IPS-18a (cell line): ENCODE results near the gene NLK.
"Not testable (repeated sequence)": the region's sequence is repeated elsewhere in the genome, so short reads cannot be mapped to it uniquely, and the experiment has no call there.

Source experiments
- H3K27ac ChIP-seq: one replicate; pipeline ENCODE4 v1.5.1; 2013; ENCODE audit warnings: low read length
- H3K27me3 ChIP-seq: one replicate; pipeline ENCODE4 v1.6.1; 2013; ENCODE audit warnings: mild to moderate bottlenecking, low read length; ENCODE audit not compliant: control insufficient read depth, insufficient read depth
- H3K36me3 ChIP-seq: one replicate; pipeline ENCODE4 v1.6.1; 2013; ENCODE audit warnings: low read depth, low read length; ENCODE audit not compliant: control insufficient read depth
- H3K4me1 ChIP-seq: one replicate; pipeline ENCODE4 v1.6.1; 2013; ENCODE audit warnings: low read depth, low read length; ENCODE audit not compliant: control insufficient read depth
- H3K4me3 ChIP-seq: one replicate; pipeline ENCODE4 v1.5.1; 2013; ENCODE audit warnings: low read length
- H3K9ac ChIP-seq: one replicate; pipeline ENCODE4 v1.6.1; 2013; ENCODE audit warnings: mild to moderate bottlenecking, low read length, moderate library complexity
- H3K9me3 ChIP-seq: one replicate; pipeline ENCODE4 v1.6.1; 2013; ENCODE audit warnings: low read depth, low read length; ENCODE audit not compliant: control insufficient read depth

The NLK gene

GRCh38 chr17:28204244-28204643 lies 161.8 kb downstream of the NLK start:
- no peaks in the 10 kb centered on the region for H3K36me3 ChIP-seq
- no peak overlapping the region for H3K27ac ChIP-seq
- no peaks in the 10 kb centered on the region for H3K4me1 ChIP-seq
- no peak overlapping the region for H3K4me3 ChIP-seq
- no peaks in the 10 kb centered on the region for H3K9me3 ChIP-seq
- H3K27me3 ChIP-seq: no peaks in the 10 kb centered on the region
- H3K9ac ChIP-seq: no peak overlapping the region

GRCh38 chr17:28204751-28205150 lies 162.3 kb downstream of the NLK start:
- Histone ChIP-seq H3K27me3 (no peaks in the 10 kb centered on the region), H3K4me1 (no peaks in the 10 kb centered on the region), H3K9ac (no peak overlapping the region)

GRCh38 chr17:28206292-28206691 lies 163.8 kb downstream of the NLK start:
- H3K36me3 ChIP-seq: no peaks in the 10 kb centered on the region
- no peak overlapping the region for H3K27ac ChIP-seq
- no peaks in the 10 kb centered on the region for H3K27me3 ChIP-seq
- no peak overlapping the region for H3K9ac ChIP-seq
- no peaks in the 10 kb centered on the region for H3K4me1 ChIP-seq
- H3K9me3 ChIP-seq: no peaks in the 10 kb centered on the region
- H3K4me3 ChIP-seq: no peak overlapping the region

More at GRCh38 chr17:28204751-28205150, 162.3 kb downstream of the NLK start:
- H3K9me3 ChIP-seq: no peaks in the 10 kb centered on the region
- H3K36me3 ChIP-seq: no peaks in the 10 kb centered on the region
- no peak overlapping the region for H3K4me3 ChIP-seq
- no peak overlapping the region for H3K27ac ChIP-seq

DNA sequence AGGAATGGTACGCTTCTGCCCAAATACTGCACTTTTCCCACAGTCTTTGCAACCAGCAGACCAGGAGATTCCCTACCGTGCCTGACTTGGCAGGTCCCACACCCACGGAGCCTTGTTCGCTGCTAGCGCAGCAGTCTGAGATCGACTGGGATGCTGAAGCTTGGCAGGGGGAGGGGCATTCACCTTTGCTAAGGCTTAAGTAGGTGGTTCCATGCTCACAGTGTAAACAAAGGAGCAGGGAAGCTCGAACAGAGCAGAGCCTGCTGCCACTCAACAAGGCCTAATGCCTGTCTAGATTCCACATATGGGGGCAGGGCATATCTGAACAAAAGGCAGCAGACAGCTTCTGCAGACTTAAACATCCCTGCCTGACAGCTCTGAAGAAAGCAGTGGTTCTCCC lies 169.3 kb downstream of the NLK start:
- no peaks in the 10 kb centered on the region for H3K27me3 ChIP-seq
- H3K36me3 ChIP-seq: no peaks in the 10 kb centered on the region
- H3K4me1 ChIP-seq: no peaks in the 10 kb centered on the region
- H3K9me3 ChIP-seq: peaks cover 2% of the 10 kb centered on the region
- H3K9ac ChIP-seq: no peak overlapping the region
- H3K4me3 ChIP-seq: no peak overlapping the region
- no peak overlapping the region for H3K27ac ChIP-seq

GRCh38 chr17:28213578-28213977 lies 171.1 kb downstream of the NLK start:
- not testable (repeated sequence) for H3K27ac ChIP-seq, H3K9ac ChIP-seq, H3K9me3 ChIP-seq, H3K36me3 ChIP-seq, H3K4me3 ChIP-seq, H3K4me1 ChIP-seq, H3K27me3 ChIP-seq

- Histone ChIP-seq H3K4me1 (no peaks in the 10 kb centered on the region), H3K4me3 (no peak overlapping the region), H3K9me3 (peaks cover 2% of the 10 kb centered on the region), H3K27ac (no peak overlapping the region), H3K36me3 (no peaks in the 10 kb centered on the region), H3K9ac (no peak overlapping the region), H3K27me3 (no peaks in the 10 kb centered on the region)
Observed at GRCh38 chr17:28216052-28216451, 173.6 kb downstream of the NLK start.

GRCh38 chr17:28216528-28216927 lies 174.1 kb downstream of the NLK start:
- Histone ChIP-seq H3K4me1 (no peaks in the 10 kb centered on the region), H3K9ac (no peak overlapping the region), H3K9me3 (peaks cover 2% of the 10 kb centered on the region)

GRCh38 chr17:28219771-28220170 lies 177.3 kb downstream of the NLK start:
- H3K4me1 ChIP-seq: no peaks in the 10 kb centered on the region
- no peak overlapping the region for H3K4me3 ChIP-seq
- H3K36me3 ChIP-seq: no peaks in the 10 kb centered on the region
- no peak overlapping the region for H3K27ac ChIP-seq
- H3K9me3 ChIP-seq: no peaks in the 10 kb centered on the region
- no peak overlapping the region for H3K9ac ChIP-seq
- H3K27me3 ChIP-seq: no peaks in the 10 kb centered on the region

More at GRCh38 chr17:28216528-28216927, 174.1 kb downstream of the NLK start:
- no peaks in the 10 kb centered on the region for H3K36me3 ChIP-seq
- H3K27ac ChIP-seq: no peak overlapping the region
- no peaks in the 10 kb centered on the region for H3K27me3 ChIP-seq
- no peak overlapping the region for H3K4me3 ChIP-seq

DNA sequence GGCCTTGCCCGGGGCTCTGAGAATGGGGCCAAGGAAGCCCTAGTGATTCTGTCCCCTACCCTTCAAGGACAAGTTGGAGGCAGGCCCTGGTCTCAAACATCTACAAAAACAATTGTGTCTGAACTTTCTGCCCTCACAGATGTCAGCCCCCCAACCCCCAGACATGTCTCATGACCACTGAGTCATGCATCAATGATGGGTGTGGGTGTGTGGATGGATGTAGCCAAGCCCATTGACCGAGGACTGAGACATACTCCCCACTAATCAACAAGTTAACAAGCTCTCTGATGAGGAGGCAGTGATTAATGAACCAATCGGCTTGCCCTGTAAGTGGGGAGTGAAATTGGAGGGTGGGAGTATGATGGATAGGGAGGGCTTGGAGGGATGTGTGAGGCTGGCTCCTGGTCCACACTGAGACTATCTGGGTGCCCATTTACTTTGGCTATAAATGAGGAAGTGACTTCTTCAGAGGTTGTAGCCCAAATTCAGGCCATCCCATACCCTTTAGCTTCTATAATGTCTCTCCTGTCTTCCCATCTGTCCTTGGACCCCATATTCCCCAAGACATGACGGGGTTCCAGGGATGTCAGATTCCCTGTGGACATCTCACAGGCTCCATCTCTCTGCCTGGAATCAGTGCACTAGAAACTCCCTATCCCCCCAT lies 179.4 kb downstream of the NLK start:
- no peaks in the 10 kb centered on the region for H3K36me3 ChIP-seq
- H3K27me3 ChIP-seq: no peaks in the 10 kb centered on the region
- H3K27ac ChIP-seq: no peak overlapping the region
- no peak overlapping the region for H3K4me3 ChIP-seq
- H3K9ac ChIP-seq: no peak overlapping the region
- H3K4me1 ChIP-seq: no peaks in the 10 kb centered on the region
- no peaks in the 10 kb centered on the region for H3K9me3 ChIP-seq

GRCh38 chr17:28225271-28225670 lies 182.8 kb downstream of the NLK start:
- no peaks in the 10 kb centered on the region for H3K36me3 ChIP-seq

GRCh38 chr17:28225867-28226266 lies 183.4 kb downstream of the NLK start:
- Histone ChIP-seq H3K9ac (no peak overlapping the region), H3K36me3 (no peaks in the 10 kb centered on the region), H3K4me1 (peaks cover 8% of the 10 kb centered on the region), H3K4me3 (no peak overlapping the region), H3K9me3 (no peaks in the 10 kb centered on the region), H3K27me3 (no peaks in the 10 kb centered on the region), H3K27ac (no peak overlapping the region)

More at GRCh38 chr17:28225271-28225670, 182.8 kb downstream of the NLK start:
- no peaks in the 10 kb centered on the region for H3K9me3 ChIP-seq
- H3K27me3 ChIP-seq: no peaks in the 10 kb centered on the region
- H3K27ac ChIP-seq: no peak overlapping the region
- no peak overlapping the region for H3K4me3 ChIP-seq
- H3K4me1 ChIP-seq: peaks cover 5% of the 10 kb centered on the region
- H3K9ac ChIP-seq: no peak overlapping the region

DNA sequence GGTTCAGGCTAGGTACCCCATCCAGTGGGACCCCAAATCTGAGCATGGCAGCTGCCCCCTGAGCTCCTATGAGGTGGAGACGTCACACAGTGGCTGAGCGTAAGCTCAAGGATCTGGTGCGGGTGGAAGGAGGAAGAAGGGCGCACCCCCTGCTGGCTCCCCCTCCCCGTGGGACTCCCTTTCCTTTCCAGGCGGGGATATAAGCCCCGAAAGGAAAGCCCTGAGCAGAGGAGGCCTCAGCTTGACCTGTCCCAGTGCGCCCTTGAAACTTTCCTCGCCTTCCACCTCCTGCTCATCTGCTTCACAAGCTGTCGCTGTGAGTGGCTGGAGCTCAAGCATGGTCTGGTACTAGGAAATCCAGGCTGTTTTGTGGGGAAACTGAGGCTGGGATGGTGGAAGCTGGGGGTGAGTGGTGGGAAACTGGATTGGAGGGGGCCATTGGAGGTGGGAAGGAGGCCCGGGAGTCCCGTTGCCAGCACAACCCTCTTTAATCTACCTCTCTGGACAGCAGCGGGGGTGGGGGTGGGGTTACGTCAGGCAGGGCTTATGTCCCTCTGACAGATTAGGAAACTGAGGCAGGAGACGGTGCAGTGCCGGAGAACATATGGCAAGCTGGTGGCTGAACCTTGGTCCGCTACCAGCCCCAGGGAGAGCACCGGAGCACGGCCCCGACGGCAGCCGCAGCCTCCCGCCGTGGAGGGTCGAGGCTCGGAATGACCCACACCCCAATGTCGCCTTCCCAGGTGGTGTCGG lies 184.3 kb downstream of the NLK start:
- H3K27me3 ChIP-seq: no peaks in the 10 kb centered on the region
- no peak overlapping the region for H3K27ac ChIP-seq
- H3K4me3 ChIP-seq: peak overlapping the region; percentile 79
- H3K9me3 ChIP-seq: no peaks in the 10 kb centered on the region
- no peaks in the 10 kb centered on the region for H3K36me3 ChIP-seq
- H3K9ac ChIP-seq: no peak overlapping the region
- H3K4me1 ChIP-seq: peaks cover 8% of the 10 kb centered on the region
